BLaER1 treated with 17β-estradiol and CSF1 and Interleukin-3, amounts not matched to agents 10 nM and 100 nM (cell line): ENCODE results near the gene MYO3A.
"Not testable (repeated sequence)": the region's sequence is repeated elsewhere in the genome, so short reads cannot be mapped to it uniquely, and the experiment has no call there.

Experiments
- H3K27ac ChIP-seq, 11 experiments: shearing (Covaris generic); formaldehyde crosslinking; 2 replicates each; pipeline ENCODE4 v1.8.1; 2022
- H3K27me3 ChIP-seq, 11 experiments: shearing (Covaris generic); formaldehyde crosslinking; 2 replicates each; pipeline ENCODE4 v1.8.1; 2022
- H3K36me3 ChIP-seq, 11 experiments: shearing (Covaris generic); formaldehyde crosslinking; 2 replicates each; pipeline ENCODE4 v1.8.1; 2022
- H3K4me1 ChIP-seq, 10 experiments: shearing (Covaris generic); formaldehyde crosslinking; 2 replicates each; pipeline ENCODE4 v1.8.1; 2022
- H3K4me2 ChIP-seq, 11 experiments: shearing (Covaris generic); formaldehyde crosslinking; 2 replicates each; pipeline ENCODE4 v1.8.1; 2022
- H3K4me3 ChIP-seq, 10 experiments: shearing (Covaris generic); formaldehyde crosslinking; 2 replicates each; pipeline ENCODE4 v1.8.1; 2022
- H3K9ac ChIP-seq, 11 experiments: shearing (Covaris generic); formaldehyde crosslinking; 2 replicates each; pipeline ENCODE4 v1.8.1; 2022
- H3K9me3 ChIP-seq, 11 experiments: shearing (Covaris generic); formaldehyde crosslinking; replicated peaks in 1 of 11; 2 replicates each; pipeline ENCODE4 v1.8.1; 2022
- H4K20me1 ChIP-seq, 11 experiments: shearing (Covaris generic); formaldehyde crosslinking; 2 replicates each; pipeline ENCODE4 v1.8.1; 2022
- Cebpa-rat ChIP-seq, 11 experiments: shearing (Covaris generic); IDR thresholded peaks; 2 replicates each; pipeline ENCODE4 v1.8.1; 2022

The MYO3A gene

DNA sequence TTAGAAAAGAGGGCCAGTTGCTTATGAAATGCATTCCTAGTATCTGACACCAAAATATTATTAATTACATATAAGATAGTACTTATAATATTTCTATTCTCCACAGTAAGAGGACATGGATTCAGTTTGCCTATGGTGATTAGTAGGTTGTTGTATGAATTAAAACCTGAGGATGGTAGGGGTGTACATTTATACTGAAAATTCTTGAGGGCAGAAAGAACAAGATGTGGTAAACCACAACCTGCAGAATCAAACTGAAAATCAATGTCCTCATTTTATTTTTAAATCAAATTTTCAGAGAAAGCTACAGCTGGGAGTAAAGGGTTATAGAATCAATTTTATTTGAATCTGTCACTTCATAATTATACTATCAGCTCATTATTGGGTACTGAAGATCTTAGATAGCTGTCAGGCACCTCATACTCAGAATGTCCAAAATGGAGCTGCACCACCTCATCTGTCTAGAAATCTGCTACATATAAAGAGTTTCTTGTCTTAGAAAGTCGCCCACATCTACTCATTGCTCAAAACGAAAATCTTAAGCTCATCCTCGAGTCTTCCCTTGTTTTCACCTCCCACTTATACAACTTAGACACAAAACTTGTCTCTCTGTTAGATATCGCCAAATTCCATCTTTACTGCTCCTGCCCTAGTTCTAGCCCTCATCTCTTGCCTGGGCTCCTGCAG is 65.4 kb downstream of the MYO3A start:
- no peak overlapping the region for H3K9ac ChIP-seq
- no peak overlapping the region for H3K27ac ChIP-seq
- H3K4me1 ChIP-seq: peaks cover 0 to 23% (median 16%) of the 10 kb centered on the region in 10 experiments; a peak in 16 of 20 replicates
- no peaks in the 10 kb centered on the region for H4K20me1 ChIP-seq
- H3K4me3 ChIP-seq: no peak overlapping the region
- H3K9me3 ChIP-seq: peaks cover 0 to 4% (median 0%) of the 10 kb centered on the region in 11 experiments; a peak in 3 of 22 replicates
- TF ChIP-seq Cebpa-rat (IDR thresholded peaks at IDR 0.05): no peak
- no peaks in the 10 kb centered on the region for H3K36me3 ChIP-seq
- H3K27me3 ChIP-seq: no peaks in the 10 kb centered on the region
- peak overlapping the region in 6 of 11 experiments; percentile 0 to 30 (median 15); a peak in 7 of 22 replicates for H3K4me2 ChIP-seq

GRCh38 chr10:26000971-26001370 is 66.9 kb downstream of the MYO3A start:
- H3K4me3 ChIP-seq: no peak overlapping the region
- no peaks in the 10 kb centered on the region for H3K36me3 ChIP-seq
- H4K20me1 ChIP-seq: no peaks in the 10 kb centered on the region
- no peak overlapping the region for H3K27ac ChIP-seq
- peaks cover 0 to 23% (median 16%) of the 10 kb centered on the region in 10 experiments; a peak in 16 of 20 replicates for H3K4me1 ChIP-seq
- TF ChIP-seq Cebpa-rat (IDR thresholded peaks at IDR 0.05): no peak
- peaks cover 0 to 1% (median 0%) of the 10 kb centered on the region in 11 experiments; a peak in 3 of 22 replicates for H3K9me3 ChIP-seq
- H3K4me2 ChIP-seq: peak overlapping the region in 9 of 11 experiments; percentile 11 to 71 (median 50); a peak in 16 of 22 replicates
- no peaks in the 10 kb centered on the region for H3K27me3 ChIP-seq
- no peak overlapping the region for H3K9ac ChIP-seq

- H3K9me3 ChIP-seq, H3K4me2 ChIP-seq, H3K9ac ChIP-seq, H4K20me1 ChIP-seq, H3K4me3 ChIP-seq, H3K36me3 ChIP-seq, H3K27me3 ChIP-seq, H3K27ac ChIP-seq: not testable (repeated sequence)
- peaks cover 0 to 23% (median 16%) of the 10 kb centered on the region in 10 experiments; a peak in 16 of 20 replicates for H3K4me1 ChIP-seq
Observed at GRCh38 chr10:26002466-26002865, 68.4 kb downstream of the MYO3A start.

DNA sequence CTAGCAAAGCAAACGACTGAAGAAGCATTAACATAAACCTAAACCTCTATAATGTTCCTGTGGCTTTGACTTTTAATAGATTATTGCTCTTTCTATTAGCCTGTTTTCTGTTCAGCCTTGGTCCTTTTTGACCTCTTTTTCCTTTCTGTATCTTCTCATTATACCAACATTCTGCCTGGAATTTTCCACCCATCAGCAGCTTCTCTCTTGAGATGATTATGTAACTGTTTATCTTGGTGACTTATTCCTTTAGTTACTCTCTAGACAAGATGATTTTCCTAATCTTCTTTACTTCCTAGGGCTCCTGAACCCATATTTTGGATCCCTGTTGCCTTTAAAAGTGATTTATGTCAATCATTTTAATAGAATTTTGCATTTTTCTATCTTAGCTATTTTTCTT is 81.1 kb downstream of the MYO3A start:
- no peak for TF ChIP-seq Cebpa-rat (IDR thresholded peaks at IDR 0.05)
- Histone ChIP-seq H3K27me3 (no peaks in the 10 kb centered on the region), H3K4me2 (no peak overlapping the region), H3K4me3 (no peak overlapping the region), H3K36me3 (no peaks in the 10 kb centered on the region), H3K4me1 (no peaks in the 10 kb centered on the region), H3K9ac (no peak overlapping the region), H3K27ac (no peak overlapping the region), H3K9me3 (peaks cover 0 to 6% (median 0%) of the 10 kb centered on the region in 11 experiments; a peak in 4 of 22 replicates), H4K20me1 (no peaks in the 10 kb centered on the region)

DNA sequence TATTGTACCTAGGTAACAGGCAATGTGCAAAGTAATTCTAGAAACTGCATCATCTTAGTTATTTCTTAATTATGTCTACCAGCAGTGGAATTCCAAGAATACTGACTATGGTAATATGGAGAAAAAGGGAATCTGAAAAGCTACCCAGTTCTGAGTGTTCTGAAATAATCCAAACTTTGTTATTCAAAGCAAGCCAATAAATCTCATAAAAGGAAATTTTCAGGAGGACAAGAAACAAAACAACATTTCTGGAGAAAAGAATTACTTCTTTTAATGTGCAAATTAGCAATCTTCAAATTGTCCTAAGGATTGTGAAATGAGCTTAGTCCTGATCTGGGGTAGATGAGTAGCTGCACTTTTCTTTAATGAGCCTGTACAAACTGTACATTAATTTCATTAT is 88.8 kb downstream of the MYO3A start:
- Histone ChIP-seq H3K4me3 (no peak overlapping the region), H3K36me3 (no peaks in the 10 kb centered on the region), H3K27me3 (no peaks in the 10 kb centered on the region), H3K4me2 (no peak overlapping the region), H3K9ac (no peak overlapping the region), H3K4me1 (no peaks in the 10 kb centered on the region), H4K20me1 (no peaks in the 10 kb centered on the region), H3K9me3 (no peaks in the 10 kb centered on the region), H3K27ac (no peak overlapping the region)
- no peak for TF ChIP-seq Cebpa-rat (IDR thresholded peaks at IDR 0.05)

- Histone ChIP-seq H3K4me1 (no peaks in the 10 kb centered on the region), H3K4me2 (no peak overlapping the region), H4K20me1 (no peaks in the 10 kb centered on the region), H3K27me3 (no peaks in the 10 kb centered on the region), H3K9me3 (no peaks in the 10 kb centered on the region), H3K4me3 (no peak overlapping the region), H3K9ac (no peak overlapping the region), H3K27ac (no peak overlapping the region), H3K36me3 (no peaks in the 10 kb centered on the region)
- no peak for TF ChIP-seq Cebpa-rat (IDR thresholded peaks at IDR 0.05)
Observed at GRCh38 chr10:26024303-26024702, 90.3 kb downstream of the MYO3A start.

DNA sequence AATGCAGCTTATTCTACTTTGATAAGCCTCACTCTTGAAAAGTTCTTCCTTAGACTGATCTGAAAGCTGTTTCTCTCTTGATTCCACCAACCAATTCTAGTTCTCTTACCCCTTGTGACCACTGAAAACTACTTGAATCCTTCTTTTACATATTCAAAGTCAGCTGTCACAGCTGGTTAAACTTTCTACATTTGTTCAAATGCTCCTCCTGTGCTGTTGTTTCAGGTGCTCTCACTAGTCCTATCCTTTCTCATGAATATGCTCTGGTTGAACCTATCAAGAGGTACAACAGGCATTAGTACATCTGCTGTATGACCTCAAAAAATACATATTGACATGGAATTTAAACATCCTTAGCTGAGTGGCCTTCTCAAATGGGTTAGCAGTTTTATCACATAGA is 91.5 kb downstream of the MYO3A start:
- H3K9ac ChIP-seq: no peak overlapping the region

DNA sequence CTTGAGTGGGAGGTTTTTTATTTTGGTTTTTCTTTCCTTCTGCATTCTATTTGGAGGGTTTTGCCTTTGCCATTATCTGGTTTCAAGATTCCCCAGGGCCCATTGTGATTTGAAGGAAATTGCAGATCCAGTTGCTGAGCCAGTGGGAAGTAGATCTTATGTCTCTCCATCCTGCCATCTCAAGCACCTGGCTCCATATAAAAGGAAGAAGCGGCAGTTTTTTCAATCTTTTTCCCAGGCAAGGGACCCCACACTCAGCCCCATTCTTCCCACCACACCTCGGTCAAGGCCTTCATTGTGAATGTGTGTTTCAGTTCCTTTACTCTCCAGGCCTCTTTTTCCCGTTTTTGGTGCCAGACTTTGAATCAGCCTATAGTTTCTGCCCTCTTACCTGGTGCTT is 95.8 kb downstream of the MYO3A start:
- Histone ChIP-seq H3K4me3 (no peak overlapping the region), H3K4me1 (no peaks in the 10 kb centered on the region), H3K36me3 (no peaks in the 10 kb centered on the region), H4K20me1 (no peaks in the 10 kb centered on the region), H3K9me3 (no peaks in the 10 kb centered on the region), H3K4me2 (no peak overlapping the region), H3K27ac (no peak overlapping the region), H3K9ac (no peak overlapping the region), H3K27me3 (no peaks in the 10 kb centered on the region)
- no peak for TF ChIP-seq Cebpa-rat (IDR thresholded peaks at IDR 0.05)

More for the DNA sequence above, 91.5 kb downstream of the MYO3A start:
- no peaks in the 10 kb centered on the region for H3K27me3 ChIP-seq
- H3K36me3 ChIP-seq: no peaks in the 10 kb centered on the region
- no peaks in the 10 kb centered on the region for H4K20me1 ChIP-seq
- no peak overlapping the region for H3K27ac ChIP-seq
- H3K9me3 ChIP-seq: no peaks in the 10 kb centered on the region
- H3K4me1 ChIP-seq: no peaks in the 10 kb centered on the region
- no peak overlapping the region for H3K4me3 ChIP-seq
- no peak overlapping the region for H3K4me2 ChIP-seq
- no peak for TF ChIP-seq Cebpa-rat (IDR thresholded peaks at IDR 0.05)

GRCh38 chr10:26031300-26031699 is 97.3 kb downstream of the MYO3A start:
- Histone ChIP-seq H3K27me3 (no peaks in the 10 kb centered on the region), H4K20me1 (no peaks in the 10 kb centered on the region), H3K4me1 (no peaks in the 10 kb centered on the region), H3K9ac (no peak overlapping the region), H3K4me3 (no peak overlapping the region), H3K36me3 (no peaks in the 10 kb centered on the region), H3K9me3 (no peaks in the 10 kb centered on the region), H3K4me2 (no peak overlapping the region), H3K27ac (no peak overlapping the region)
- TF ChIP-seq Cebpa-rat (IDR thresholded peaks at IDR 0.05): no peak

GRCh38 chr10:26043469-26043868 is 109.4 kb downstream of the MYO3A start:
- Histone ChIP-seq H3K4me1 (peaks cover 0 to 11% (median 0%) of the 10 kb centered on the region in 10 experiments; a peak in 5 of 20 replicates), H3K27me3 (no peaks in the 10 kb centered on the region), H3K9ac (no peak overlapping the region), H3K4me3 (no peak overlapping the region), H3K4me2 (no peak overlapping the region), H3K27ac (no peak overlapping the region), H4K20me1 (no peaks in the 10 kb centered on the region), H3K36me3 (no peaks in the 10 kb centered on the region), H3K9me3 (peaks cover 0 to 13% (median 7%) of the 10 kb centered on the region in 11 experiments; a peak in 10 of 22 replicates)
- no peak for TF ChIP-seq Cebpa-rat (IDR thresholded peaks at IDR 0.05)
